ENCODE measurements around the gene RYR1.
A peak's percentile ranks its signal among the peaks of the same experiment; 100 is the strongest.

Gene RYR1

DNA sequence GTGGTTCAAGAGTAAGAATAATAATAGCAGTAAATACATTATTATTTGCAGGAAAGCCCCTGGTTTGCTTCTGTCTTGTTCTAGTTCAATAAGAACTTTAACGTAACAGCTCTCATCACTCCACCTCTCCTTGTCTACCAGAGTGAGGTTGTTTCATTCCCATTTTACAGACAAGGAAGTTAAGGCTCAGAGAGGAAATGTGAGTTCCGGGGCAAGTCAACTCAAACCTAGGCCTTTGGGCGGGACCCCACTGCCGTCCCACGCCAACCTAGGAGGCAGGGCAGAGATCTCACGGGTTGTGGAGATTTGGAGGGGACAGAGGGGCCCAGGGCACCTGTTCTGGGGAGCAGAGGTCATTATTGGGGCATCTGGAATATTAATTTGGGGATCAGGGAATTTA lies 182.8 kb downstream of the RYR1 start:
- TF ChIP-seq, protein P1, sequence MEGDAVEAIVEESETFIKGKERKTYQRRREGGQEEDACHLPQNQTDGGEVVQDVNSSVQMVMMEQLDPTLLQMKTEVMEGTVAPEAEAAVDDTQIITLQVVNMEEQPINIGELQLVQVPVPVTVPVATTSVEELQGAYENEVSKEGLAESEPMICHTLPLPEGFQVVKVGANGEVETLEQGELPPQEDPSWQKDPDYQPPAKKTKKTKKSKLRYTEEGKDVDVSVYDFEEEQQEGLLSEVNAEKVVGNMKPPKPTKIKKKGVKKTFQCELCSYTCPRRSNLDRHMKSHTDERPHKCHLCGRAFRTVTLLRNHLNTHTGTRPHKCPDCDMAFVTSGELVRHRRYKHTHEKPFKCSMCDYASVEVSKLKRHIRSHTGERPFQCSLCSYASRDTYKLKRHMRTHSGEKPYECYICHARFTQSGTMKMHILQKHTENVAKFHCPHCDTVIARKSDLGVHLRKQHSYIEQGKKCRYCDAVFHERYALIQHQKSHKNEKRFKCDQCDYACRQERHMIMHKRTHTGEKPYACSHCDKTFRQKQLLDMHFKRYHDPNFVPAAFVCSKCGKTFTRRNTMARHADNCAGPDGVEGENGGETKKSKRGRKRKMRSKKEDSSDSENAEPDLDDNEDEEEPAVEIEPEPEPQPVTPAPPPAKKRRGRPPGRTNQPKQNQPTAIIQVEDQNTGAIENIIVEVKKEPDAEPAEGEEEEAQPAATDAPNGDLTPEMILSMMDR (conservative IDR thresholded peaks at IDR 0.05; ENCODE audit: low read depth, low read length), result no peak
- H3K4me3 ChIP-seq (ENCODE audit: low read length), result no peak overlapping the region
- DNase-seq (ENCODE audit: low read depth), result no peak

- DNase-seq (ENCODE audit: low read depth), result no peak
- H3K4me3 ChIP-seq (ENCODE audit: low read length), result no peak overlapping the region
- TF ChIP-seq, protein P1 (conservative IDR thresholded peaks at IDR 0.05; ENCODE audit: low read depth, low read length), result no peak
Observed at GRCh38 chr19:38617283-38617763, 183.8 kb downstream of the RYR1 start.

DNA sequence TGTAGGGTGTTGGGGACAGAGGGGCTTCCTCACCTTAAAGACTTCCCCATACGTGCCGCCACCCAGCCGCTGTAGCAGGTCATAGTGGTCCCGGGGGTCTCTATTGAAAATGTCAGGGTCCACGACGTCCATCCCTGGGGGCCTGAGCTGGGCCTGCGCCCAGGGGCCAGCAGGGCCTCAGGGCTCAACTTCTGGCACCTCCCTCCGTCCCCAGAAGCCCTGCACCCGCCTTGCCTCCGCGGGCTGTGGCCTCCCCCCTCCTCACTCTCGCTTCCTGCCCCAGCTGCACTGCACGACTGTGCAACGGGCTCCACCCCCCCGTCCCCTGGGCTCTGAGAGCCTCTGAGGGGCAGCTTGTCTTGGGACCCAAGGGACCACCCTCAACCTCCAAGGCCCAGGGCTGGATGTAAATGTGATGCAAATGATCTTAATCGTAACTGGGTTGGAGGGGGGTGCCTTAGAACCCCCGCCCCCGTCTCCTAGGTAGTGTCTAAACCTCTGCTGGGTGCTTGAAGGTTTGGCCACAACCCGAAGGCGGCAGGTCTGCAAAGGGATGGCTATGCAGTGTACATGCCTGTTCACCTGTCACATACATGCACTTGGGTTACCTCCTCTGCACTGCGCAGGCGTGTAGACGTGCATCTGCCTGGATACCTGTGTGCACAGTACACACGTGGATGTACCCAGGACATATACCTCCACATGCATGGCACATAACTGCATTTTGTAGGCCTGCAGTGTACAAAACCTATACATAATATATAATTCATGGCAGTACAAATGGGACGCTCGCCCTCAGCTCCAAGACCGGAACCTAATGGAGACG lies 184.5 kb downstream of the RYR1 start, which contains the start of gene MAP4K1:
MAP4K1 (minus strand) TSS at position 190 of the 826 bp plus-strand sequence; CDS start at position 132, 58 bp downstream.
- TF ChIP-seq, protein P1 (conservative IDR thresholded peaks at IDR 0.05; ENCODE audit: low read depth, low read length), result no peak
- DNase-seq (ENCODE audit: low read depth), result no peak
- peak within 1 kb of the TSS; percentile 100 for H3K4me3 ChIP-seq (ENCODE audit: low read length)

- peak; percentile 93 for DNase-seq (ENCODE audit: low read depth)
- TF ChIP-seq, protein P1 (conservative IDR thresholded peaks at IDR 0.05; ENCODE audit: low read depth, low read length), result no peak
- H3K4me3 ChIP-seq (ENCODE audit: low read length), result peak within 1 kb of the TSS; percentile 100
Observed at GRCh38 chr19:38618590-38619360, 185.3 kb downstream of the RYR1 start, which contains the start of gene EIF3K. Gene EIF3K, plus strand, starts transcription at chr19:38619188. Its CDS starts 81 bp downstream, at chr19:38619269.

- DNase-seq (ENCODE audit: low read depth), result no peak
- peak overlapping the region; percentile 100 for H3K4me3 ChIP-seq (ENCODE audit: low read length)
- TF ChIP-seq, protein P1 (conservative IDR thresholded peaks at IDR 0.05; ENCODE audit: low read depth, low read length), result no peak
Observed at GRCh38 chr19:38619361-38620174, 186.1 kb downstream of the RYR1 start.

GRCh38 chr19:38624822-38625221 lies 191.3 kb downstream of the RYR1 start:
- DNase-seq (ENCODE audit: low read depth), result no peak
- H3K4me3 ChIP-seq (ENCODE audit: low read length), result no peak overlapping the region
- TF ChIP-seq, protein P1 (conservative IDR thresholded peaks at IDR 0.05; ENCODE audit: low read depth, low read length), result no peak
